ENCODE results near the gene CDCP2.

Gene CDCP2

GRCh38 chr1:54152696-54153095 is at the start of gene CDCP2:
Gene CDCP2, minus strand, starts transcription at chr1:54153000. Its CDS starts 78 bp downstream, at chr1:54152922.
- DNase-seq = no peak

GRCh38 chr1:54200519-54200997 is 47.8 kb upstream of the CDCP2 start:
- DNase-seq = no peak

- peak; percentile 98 for DNase-seq
Measured at GRCh38 chr1:54199765-54200518, 47.1 kb upstream of the CDCP2 start, which contains the start of the genes CYB5RL and MRPL37. Gene CYB5RL, minus strand, starts transcription at chr1:54200030. Its CDS starts 4,414 bp downstream, at chr1:54195616. Gene MRPL37, plus strand, starts transcription at chr1:54200167. Its CDS starts 77 bp downstream, at chr1:54200244.

- no peak for DNase-seq
Measured at GRCh38 chr1:54199151-54199764, 46.5 kb upstream of the CDCP2 start.

GRCh38 chr1:54193453-54193852 is 40.7 kb upstream of the CDCP2 start:
- DNase-seq = no peak

- DNase-seq = no peak
Measured at GRCh38 chr1:54191525-54191924, 38.7 kb upstream of the CDCP2 start.

GRCh38 chr1:54190526-54190925 is 37.7 kb upstream of the CDCP2 start:
- DNase-seq = no peak

- DNase-seq = no peak
Measured at GRCh38 chr1:54188291-54188690, 35.5 kb upstream of the CDCP2 start.

- no peak for DNase-seq
Measured at GRCh38 chr1:54186056-54186455, 33.3 kb upstream of the CDCP2 start.

GRCh38 chr1:54180701-54181360 is 28.0 kb upstream of the CDCP2 start:
- peak; percentile 3 for DNase-seq

- no peak for DNase-seq
Measured at GRCh38 chr1:54178296-54179070, 25.7 kb upstream of the CDCP2 start.

- no peak for DNase-seq
Measured at GRCh38 chr1:54177726-54178125, 24.9 kb upstream of the CDCP2 start.

GRCh38 chr1:54176621-54177327 is 24.0 kb upstream of the CDCP2 start:
- no peak for DNase-seq

- no peak for DNase-seq
Measured at GRCh38 chr1:54174106-54174505, 21.3 kb upstream of the CDCP2 start.

- no peak for DNase-seq
Measured at GRCh38 chr1:54173681-54174080, 20.9 kb upstream of the CDCP2 start.

GRCh38 chr1:54172614-54173599 is 20.1 kb upstream of the CDCP2 start:
- no peak for DNase-seq

- DNase-seq = no peak
Measured at GRCh38 chr1:54171606-54172005, 18.8 kb upstream of the CDCP2 start.

- DNase-seq = no peak
Measured at GRCh38 chr1:54171016-54171415, 18.2 kb upstream of the CDCP2 start.

- DNase-seq = no peak
Measured at GRCh38 chr1:54169068-54169467, 16.3 kb upstream of the CDCP2 start.

- DNase-seq = no peak
Measured at GRCh38 chr1:54168206-54168965, 15.6 kb upstream of the CDCP2 start.
